Stimulated activated effector memory CD8-positive, alpha-beta T cell treated with anti-CD3 and anti-CD28 coated beads, Interleukin-12 subunit alpha, Interleukin-12 subunit beta, amount 100 ng/mL, for 72 hours (primary cell): ENCODE measurements around the gene MAJIN.
"Not testable (repeated sequence)": the region's sequence is repeated elsewhere in the genome, so short reads cannot be mapped to it uniquely, and the experiment has no call there.

ENCODE experiments used
- ATAC-seq: fragments of 150-1000 bp; cut with Tn5 transposase; 2 replicates; pipeline ENCODE4 v1.10.0; 2021
- DNase-seq, 2 donors: peaks; one replicate each; pipeline ENCODE4 v3.0.0; 2021 to 2022; ENCODE audit warnings: low spot score in 2 of 2
- H3K27ac Mint-ChIP-seq: one replicate; pipeline ENCODE4 v1.8.0; 2022; ENCODE audit warnings: mild to moderate bottlenecking, mixed read lengths
- H3K36me3 Mint-ChIP-seq: one replicate; pipeline ENCODE4 v1.8.0; 2022; ENCODE audit warnings: mild to moderate bottlenecking, mixed read lengths
- H3K4me1 Mint-ChIP-seq: one replicate; pipeline ENCODE4 v1.8.0; 2022; ENCODE audit warnings: mixed read lengths
- H3K4me3 Mint-ChIP-seq: one replicate; pipeline ENCODE4 v1.8.0; 2022; ENCODE audit warnings: mild to moderate bottlenecking, mixed read lengths
- H3K9me3 Mint-ChIP-seq: one replicate; pipeline ENCODE4 v1.8.0; 2022; ENCODE audit warnings: mixed read lengths

MAJIN gene

GRCh38 chr11:64999478-64999877 lies 27.6 kb upstream of the MAJIN start:
- Mint-ChIP-seq H3K4me3 (no peak overlapping the region), H3K9me3 (no peaks in the 10 kb centered on the region), H3K36me3 (no peaks in the 10 kb centered on the region), H3K4me1 (peaks cover 23% of the 10 kb centered on the region), H3K27ac (no peak overlapping the region)
- DNase-seq = no peak
- ATAC-seq = no peak

GRCh38 chr11:64998690-64999431 lies 27.0 kb upstream of the MAJIN start:
- Mint-ChIP-seq H3K9me3 (no peaks in the 10 kb centered on the region), H3K27ac (peak overlapping the region; percentile 84), H3K4me1 (peaks cover 23% of the 10 kb centered on the region), H3K4me3 (peak overlapping the region; percentile 53), H3K36me3 (no peaks in the 10 kb centered on the region)
- ATAC-seq (peak; percentile 46), DNase-seq (no peak)

GRCh38 chr11:64998141-64998540 lies 26.2 kb upstream of the MAJIN start:
- DNase-seq = no peak
- no peaks in the 10 kb centered on the region for H3K36me3 Mint-ChIP-seq
- H3K4me3 Mint-ChIP-seq = peak overlapping the region; percentile 53
- peaks cover 23% of the 10 kb centered on the region for H3K4me1 Mint-ChIP-seq
- H3K27ac Mint-ChIP-seq = peak overlapping the region; percentile 84
- no peaks in the 10 kb centered on the region for H3K9me3 Mint-ChIP-seq
- peak; percentile 60 for ATAC-seq

- peak within 1 kb of the TSS; percentile 58 for H3K27ac Mint-ChIP-seq
- H3K4me1 Mint-ChIP-seq = peaks cover 23% of the 10 kb centered on the region
- H3K9me3 Mint-ChIP-seq = no peaks in the 10 kb centered on the region
- H3K4me3 Mint-ChIP-seq = peak within 1 kb of the TSS; percentile 15
- ATAC-seq (peak; percentile 44), DNase-seq (no peak)
- H3K36me3 Mint-ChIP-seq = no peaks in the 10 kb centered on the region
Measured at GRCh38 chr11:64996710-64997380, 24.9 kb upstream of the MAJIN start, which contains the start of gene BATF2. Gene BATF2, minus strand, starts transcription at chr11:64996971. Its CDS starts 57 bp downstream, at chr11:64996914.

GRCh38 chr11:64996327-64996709 lies 24.4 kb upstream of the MAJIN start:
- H3K4me3 Mint-ChIP-seq = peak overlapping the region; percentile 15
- peak overlapping the region; percentile 58 for H3K27ac Mint-ChIP-seq
- no peaks in the 10 kb centered on the region for H3K9me3 Mint-ChIP-seq
- DNase-seq = no peak
- no peaks in the 10 kb centered on the region for H3K36me3 Mint-ChIP-seq
- no peak for ATAC-seq
- H3K4me1 Mint-ChIP-seq = peaks cover 23% of the 10 kb centered on the region

- Mint-ChIP-seq H3K9me3 (no peaks in the 10 kb centered on the region), H3K27ac (no peak overlapping the region), H3K36me3 (no peaks in the 10 kb centered on the region), H3K4me3 (no peak overlapping the region), H3K4me1 (peaks cover 39% of the 10 kb centered on the region)
- DNase-seq (no peak), ATAC-seq (no peak)
Measured at GRCh38 chr11:64994318-64994717, 22.4 kb upstream of the MAJIN start.

GRCh38 chr11:64990222-64990923 lies 18.5 kb upstream of the MAJIN start:
- no peak for DNase-seq
- Mint-ChIP-seq H3K4me1 (peaks cover 23% of the 10 kb centered on the region), H3K36me3 (no peaks in the 10 kb centered on the region), H3K9me3 (no peaks in the 10 kb centered on the region), H3K27ac (peak overlapping the region; percentile 52), H3K4me3 (no peak overlapping the region)
- ATAC-seq = no peak

- Mint-ChIP-seq H3K4me3 (no peak overlapping the region), H3K9me3 (no peaks in the 10 kb centered on the region), H3K36me3 (no peaks in the 10 kb centered on the region), H3K27ac (no peak overlapping the region), H3K4me1 (peaks cover 23% of the 10 kb centered on the region)
- DNase-seq = no peak
- ATAC-seq = no peak
Measured at GRCh38 chr11:64989416-64989815, 17.5 kb upstream of the MAJIN start.

- Mint-ChIP-seq H3K9me3 (no peaks in the 10 kb centered on the region), H3K4me3 (no peak overlapping the region), H3K36me3 (no peaks in the 10 kb centered on the region), H3K27ac (no peak overlapping the region), H3K4me1 (peaks cover 23% of the 10 kb centered on the region)
- no peak for DNase-seq
- no peak for ATAC-seq
Measured at GRCh38 chr11:64987998-64988854, 16.3 kb upstream of the MAJIN start.

GRCh38 chr11:64983339-64983738 lies 11.4 kb upstream of the MAJIN start:
- H3K9me3 Mint-ChIP-seq, DNase-seq, ATAC-seq, H3K36me3 Mint-ChIP-seq, H3K4me1 Mint-ChIP-seq, H3K4me3 Mint-ChIP-seq, H3K27ac Mint-ChIP-seq: not testable (repeated sequence)

GRCh38 chr11:64976651-64977050 lies 4.7 kb upstream of the MAJIN start:
- H3K4me1 Mint-ChIP-seq = no peaks in the 10 kb centered on the region
- DNase-seq = no peak

GRCh38 chr11:64974124-64974523 lies 2.2 kb upstream of the MAJIN start:
- no peak overlapping the region for H3K27ac Mint-ChIP-seq
- DNase-seq = no peak
- H3K36me3 Mint-ChIP-seq = no peaks in the 10 kb centered on the region
- H3K4me3 Mint-ChIP-seq = no peak overlapping the region
- peaks cover 16% of the 10 kb centered on the region for H3K4me1 Mint-ChIP-seq
- no peak for ATAC-seq
- no peaks in the 10 kb centered on the region for H3K9me3 Mint-ChIP-seq

More at GRCh38 chr11:64976651-64977050, 4.7 kb upstream of the MAJIN start:
- Mint-ChIP-seq H3K36me3 (no peaks in the 10 kb centered on the region), H3K9me3 (no peaks in the 10 kb centered on the region), H3K27ac (no peak overlapping the region), H3K4me3 (no peak overlapping the region)
- ATAC-seq = no peak

GRCh38 chr11:64970731-64971151 lies 1.2 kb downstream of the MAJIN start:
- Mint-ChIP-seq H3K4me1 (peaks cover 37% of the 10 kb centered on the region), H3K9me3 (no peaks in the 10 kb centered on the region), H3K27ac (peak overlapping the region; percentile 84), H3K36me3 (no peaks in the 10 kb centered on the region), H3K4me3 (peak overlapping the region; percentile 55)
- ATAC-seq = peak; percentile 82
- DNase-seq = peak in 1 of 2 donors; percentile 64

GRCh38 chr11:64969209-64969608 lies 2.7 kb downstream of the MAJIN start:
- peaks cover 37% of the 10 kb centered on the region for H3K4me1 Mint-ChIP-seq
- H3K9me3 Mint-ChIP-seq = no peaks in the 10 kb centered on the region
- peak overlapping the region; percentile 8 for H3K27ac Mint-ChIP-seq
- H3K4me3 Mint-ChIP-seq = no peak overlapping the region
- H3K36me3 Mint-ChIP-seq = no peaks in the 10 kb centered on the region
- DNase-seq (no peak), ATAC-seq (peak; percentile 31)

GRCh38 chr11:64967375-64967774 lies 4.5 kb downstream of the MAJIN start:
- ATAC-seq (peak; percentile 64), DNase-seq (no peak)
- Mint-ChIP-seq H3K4me1 (peaks cover 37% of the 10 kb centered on the region), H3K27ac (no peak overlapping the region), H3K4me3 (peak overlapping the region; percentile 32), H3K9me3 (no peaks in the 10 kb centered on the region), H3K36me3 (no peaks in the 10 kb centered on the region)
